WTC11 (cell line): ENCODE data around the gene ACER1. TPM values are rescaled to one million over a fixed set of nuclear protein-coding genes. Genes with fewer than 3 reads are reported as not detected.

Experiments
- ATAC-seq: fragments of 200-7000 bp; cut with Tn5 transposase; 2 replicates; pipeline ENCODE4 v1.10.0; 2021; ENCODE audit warnings: mild to moderate bottlenecking, moderate library complexity
- CTCF ChIA-PET: fragments of 300-600 bp; sonication (Branson Sonifier 250); formaldehyde crosslinking; loops from one replicate; lab custom pipeline; 2021; ENCODE audit warnings: antibody characterized with exemption; lab: Charles Lee
- POLR2A ChIA-PET: fragments of 350-600 bp; sonication (Branson Sonifier 250); formaldehyde crosslinking; loops from one replicate; lab custom pipeline; 2021; ENCODE audit warnings: antibody characterized with exemption; lab: Charles Lee
- DNase-seq: peaks from one replicate; pipeline ENCODE4 v3.0.0; 2021; ENCODE audit warnings: low spot score
- H3K27ac Mint-ChIP-seq: 2 replicates; pipeline ENCODE4 v1.8.0; 2021; ENCODE audit warnings: mixed read lengths
- H3K27me3 Mint-ChIP-seq: 2 replicates; pipeline ENCODE4 v1.8.0; 2021; ENCODE audit warnings: low read depth, mild to moderate bottlenecking, moderate library complexity, mixed read lengths
- H3K36me3 Mint-ChIP-seq: 2 replicates; pipeline ENCODE4 v1.8.0; 2021; ENCODE audit warnings: mixed read lengths
- H3K4me1 Mint-ChIP-seq: 2 replicates; pipeline ENCODE4 v1.8.0; 2022; ENCODE audit warnings: mixed read lengths
- H3K4me3 Mint-ChIP-seq: 2 replicates; pipeline ENCODE4 v1.8.0; 2021; ENCODE audit warnings: mild to moderate bottlenecking, moderate library complexity, mixed read lengths
- H3K9me3 Mint-ChIP-seq: 2 replicates; pipeline ENCODE4 v1.8.0; 2021; ENCODE audit warnings: mixed read lengths
- AR ChIP-seq: fragments of 250-450 bp; sonication (Bioruptor Pico); IDR thresholded peaks from 2 replicates; pipeline ENCODE4 v1.9.0; 2021; ENCODE audit warnings: mild to moderate bottlenecking
- ATF1 ChIP-seq: sonication (generic); formaldehyde crosslinking; IDR thresholded peaks from 2 replicates; pipeline ENCODE4 v1.8.1; 2023; ENCODE audit warnings: mild to moderate bottlenecking, moderate library complexity, missing genetic modification reagents
- CREM ChIP-seq: sonication (generic); formaldehyde crosslinking; IDR thresholded peaks from 2 replicates; pipeline ENCODE4 v1.8.1; 2022; ENCODE audit warnings: mild to moderate bottlenecking, missing genetic modification reagents, moderate library complexity
- ETV6 ChIP-seq: sonication (generic); formaldehyde crosslinking; IDR thresholded peaks from 2 replicates; pipeline ENCODE4 v1.8.1; 2022; ENCODE audit warnings: mild to moderate bottlenecking, missing genetic modification reagents
- HMGXB4 ChIP-seq: sonication (generic); formaldehyde crosslinking; IDR thresholded peaks from 2 replicates; pipeline ENCODE4 v1.8.1; 2023; ENCODE audit warnings: mild to moderate bottlenecking, moderate library complexity, missing genetic modification reagents
- IRF2 ChIP-seq: sonication (generic); formaldehyde crosslinking; IDR thresholded peaks from 2 replicates; pipeline ENCODE4 v1.8.0; 2022; ENCODE audit warnings: low read depth, missing genetic modification reagents, borderline replicate concordance
- KAT7 ChIP-seq: sonication (generic); formaldehyde crosslinking; IDR thresholded peaks from 2 replicates; pipeline ENCODE4 v1.8.1; 2023; ENCODE audit warnings: missing genetic modification reagents, mild to moderate bottlenecking, borderline replicate concordance
- MAX ChIP-seq: sonication (generic); formaldehyde crosslinking; IDR thresholded peaks from 2 replicates; pipeline ENCODE4 v1.8.0; 2022; ENCODE audit warnings: mild to moderate bottlenecking, missing genetic modification reagents
- NFYB ChIP-seq: sonication (generic); formaldehyde crosslinking; conservative IDR thresholded peaks from 2 replicates; pipeline ENCODE4 v1.8.0; 2022; ENCODE audit warnings: low read depth, missing genetic modification reagents
- NR2C2 ChIP-seq: sonication (generic); formaldehyde crosslinking; IDR thresholded peaks from 2 replicates; pipeline ENCODE4 v1.8.0; 2022; ENCODE audit warnings: mild to moderate bottlenecking, missing genetic modification reagents
- TCF7 ChIP-seq: sonication (generic); formaldehyde crosslinking; IDR thresholded peaks from 2 replicates; pipeline ENCODE4 v1.8.0; 2022; ENCODE audit warnings: mild to moderate bottlenecking, low read depth, missing genetic modification reagents, moderate library complexity
- TP53 ChIP-seq: sonication (generic); formaldehyde crosslinking; IDR thresholded peaks from 2 replicates; pipeline ENCODE4 v1.8.1; 2023; ENCODE audit warnings: mild to moderate bottlenecking, missing genetic modification reagents
- ZBTB43 ChIP-seq: sonication (generic); formaldehyde crosslinking; IDR thresholded peaks from 2 replicates; pipeline ENCODE4 v1.8.1; 2023; ENCODE audit warnings: mild to moderate bottlenecking, missing genetic modification reagents
- ZNF263 ChIP-seq: sonication (generic); formaldehyde crosslinking; IDR thresholded peaks from 2 replicates; pipeline ENCODE4 v1.8.1; 2022; ENCODE audit warnings: low read depth, mild to moderate bottlenecking, moderate library complexity, missing genetic modification reagents
- ZNF317 ChIP-seq: sonication (generic); formaldehyde crosslinking; IDR thresholded peaks from 2 replicates; pipeline ENCODE4 v1.8.1; 2023; ENCODE audit warnings: low read depth, mild to moderate bottlenecking, moderate library complexity, missing genetic modification reagents, borderline replicate concordance
- total RNA-seq: library from RNA; stranded (reverse); gene quantifications from 3 replicates; pipeline ENCODE4 v1.2.3, GENCODE V29; 2021
- TF ChIP-seq, protein P1 (sequence below): fragments of 250-450 bp; sonication (Bioruptor Pico); IDR thresholded peaks from 2 replicates; pipeline ENCODE4 v1.9.0; 2021; ENCODE audit warnings: mild to moderate bottlenecking
- TF ChIP-seq, protein P2 (sequence below): sonication (generic); formaldehyde crosslinking; IDR thresholded peaks from 2 replicates; pipeline ENCODE4 v1.8.1; 2022; ENCODE audit warnings: low read depth, missing genetic modification reagents, borderline replicate concordance
- TF ChIP-seq, protein P3 (sequence below): fragments of 250-450 bp; sonication (Bioruptor Pico); IDR thresholded peaks from 2 replicates; pipeline ENCODE4 v1.8.0; 2021; ENCODE audit warnings: mild to moderate bottlenecking
- TF ChIP-seq, protein P4 (sequence below): sonication (generic); formaldehyde crosslinking; IDR thresholded peaks from 2 replicates; pipeline ENCODE4 v1.8.0; 2022; ENCODE audit warnings: mild to moderate bottlenecking, missing genetic modification reagents
- TF ChIP-seq, protein P5 (sequence below): sonication (generic); formaldehyde crosslinking; IDR thresholded peaks from 2 replicates; pipeline ENCODE4 v1.8.0; 2023; ENCODE audit warnings: mild to moderate bottlenecking, missing genetic modification reagents

ACER1 gene
- total RNA-seq, 1 experiment from 2014 or later: not detected

DNA sequence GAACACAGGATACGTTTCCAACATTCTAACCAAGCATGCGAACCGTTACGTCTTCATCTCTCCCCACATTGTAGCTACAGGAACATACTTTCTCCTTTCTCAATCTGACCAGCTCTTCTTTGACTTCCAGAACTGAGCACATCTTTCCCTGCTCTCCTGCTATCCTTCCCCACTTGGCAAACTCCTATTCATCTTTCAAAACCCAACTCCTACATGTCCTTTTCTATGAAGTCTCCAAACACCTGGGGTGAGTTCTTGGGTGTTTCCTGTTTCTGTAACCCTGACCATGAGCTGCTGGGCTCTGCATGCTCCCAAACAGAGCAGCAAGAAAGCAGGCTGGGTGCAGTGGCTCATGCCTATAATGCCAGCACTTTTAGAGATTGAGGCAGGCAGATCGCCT, 6.6 kb downstream of the ACER1 start:
- Mint-ChIP-seq H3K36me3 (peaks cover 5% of the 10 kb centered on the region; the same call in 1 of the 2 replicates), H3K9me3 (peaks cover 23% of the 10 kb centered on the region), H3K4me1 (no peaks in the 10 kb centered on the region), H3K4me3 (no peak overlapping the region), H3K27ac (no peak overlapping the region), H3K27me3 (peaks cover 10% of the 10 kb centered on the region)
- ChIA-PET CTCF (interaction anchor here (0.6 to 2.2 kb wide), 2 partner anchors 10 to 14 kb away, joined by 3 to 8 read pairs; no protein-coding TSS in a partner anchor), POLR2A (no interaction called here)
- ATAC-seq: no peak
- no peak for DNase-seq
- no peak for TF ChIP-seq ETV6
- TF ChIP-seq NR2C2 (CRISPR knock-in tag): no peak
- no peak for TF ChIP-seq TCF7 (CRISPR knock-in tag)
- no peak for TF ChIP-seq NFYB (CRISPR knock-in tag)
- TF ChIP-seq TP53 (CRISPR knock-in tag): no peak
- no peak for TF ChIP-seq ZBTB43 (CRISPR knock-in tag)

GRCh38 chr19:6325614-6326013, 7.8 kb downstream of the ACER1 start:
- Mint-ChIP-seq H3K27ac (no peak overlapping the region), H3K4me3 (no peak overlapping the region), H3K27me3 (peaks cover 14% of the 10 kb centered on the region), H3K4me1 (no peaks in the 10 kb centered on the region), H3K36me3 (peaks cover 5% of the 10 kb centered on the region; the same call in 1 of the 2 replicates), H3K9me3 (peaks cover 26% of the 10 kb centered on the region)
- ChIA-PET CTCF (interaction anchor here (0.7 kb wide), 1 partner anchor 639 kb away, joined by 3 read pairs; no protein-coding TSS in a partner anchor), POLR2A (no interaction called here)
- ATAC-seq: no peak
- no peak for DNase-seq
- TF ChIP-seq ATF1 (no peak), ZNF317 (CRISPR knock-in tag) (no peak), IRF2 (CRISPR knock-in tag) (no peak), CREM (CRISPR knock-in tag) (no peak), AR (no peak), HMGXB4 (CRISPR knock-in tag) (no peak), KAT7 (no peak), MAX (CRISPR knock-in tag) (no peak), ZNF263 (CRISPR knock-in tag) (no peak), ETV6 (no peak)
- TF ChIP-seq, protein P1, sequence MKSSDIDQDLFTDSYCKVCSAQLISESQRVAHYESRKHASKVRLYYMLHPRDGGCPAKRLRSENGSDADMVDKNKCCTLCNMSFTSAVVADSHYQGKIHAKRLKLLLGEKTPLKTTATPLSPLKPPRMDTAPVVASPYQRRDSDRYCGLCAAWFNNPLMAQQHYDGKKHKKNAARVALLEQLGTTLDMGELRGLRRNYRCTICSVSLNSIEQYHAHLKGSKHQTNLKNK: no peak
- TF ChIP-seq, protein P2, sequence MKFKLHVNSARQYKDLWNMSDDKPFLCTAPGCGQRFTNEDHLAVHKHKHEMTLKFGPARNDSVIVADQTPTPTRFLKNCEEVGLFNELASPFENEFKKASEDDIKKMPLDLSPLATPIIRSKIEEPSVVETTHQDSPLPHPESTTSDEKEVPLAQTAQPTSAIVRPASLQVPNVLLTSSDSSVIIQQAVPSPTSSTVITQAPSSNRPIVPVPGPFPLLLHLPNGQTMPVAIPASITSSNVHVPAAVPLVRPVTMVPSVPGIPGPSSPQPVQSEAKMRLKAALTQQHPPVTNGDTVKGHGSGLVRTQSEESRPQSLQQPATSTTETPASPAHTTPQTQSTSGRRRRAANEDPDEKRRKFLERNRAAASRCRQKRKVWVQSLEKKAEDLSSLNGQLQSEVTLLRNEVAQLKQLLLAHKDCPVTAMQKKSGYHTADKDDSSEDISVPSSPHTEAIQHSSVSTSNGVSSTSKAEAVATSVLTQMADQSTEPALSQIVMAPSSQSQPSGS (CRISPR knock-in tag): no peak
- TF ChIP-seq, protein P3, sequence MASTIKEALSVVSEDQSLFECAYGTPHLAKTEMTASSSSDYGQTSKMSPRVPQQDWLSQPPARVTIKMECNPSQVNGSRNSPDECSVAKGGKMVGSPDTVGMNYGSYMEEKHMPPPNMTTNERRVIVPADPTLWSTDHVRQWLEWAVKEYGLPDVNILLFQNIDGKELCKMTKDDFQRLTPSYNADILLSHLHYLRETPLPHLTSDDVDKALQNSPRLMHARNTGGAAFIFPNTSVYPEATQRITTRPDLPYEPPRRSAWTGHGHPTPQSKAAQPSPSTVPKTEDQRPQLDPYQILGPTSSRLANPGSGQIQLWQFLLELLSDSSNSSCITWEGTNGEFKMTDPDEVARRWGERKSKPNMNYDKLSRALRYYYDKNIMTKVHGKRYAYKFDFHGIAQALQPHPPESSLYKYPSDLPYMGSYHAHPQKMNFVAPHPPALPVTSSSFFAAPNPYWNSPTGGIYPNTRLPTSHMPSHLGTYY (CRISPR knock-in tag): no peak
- TF ChIP-seq, protein P4, sequence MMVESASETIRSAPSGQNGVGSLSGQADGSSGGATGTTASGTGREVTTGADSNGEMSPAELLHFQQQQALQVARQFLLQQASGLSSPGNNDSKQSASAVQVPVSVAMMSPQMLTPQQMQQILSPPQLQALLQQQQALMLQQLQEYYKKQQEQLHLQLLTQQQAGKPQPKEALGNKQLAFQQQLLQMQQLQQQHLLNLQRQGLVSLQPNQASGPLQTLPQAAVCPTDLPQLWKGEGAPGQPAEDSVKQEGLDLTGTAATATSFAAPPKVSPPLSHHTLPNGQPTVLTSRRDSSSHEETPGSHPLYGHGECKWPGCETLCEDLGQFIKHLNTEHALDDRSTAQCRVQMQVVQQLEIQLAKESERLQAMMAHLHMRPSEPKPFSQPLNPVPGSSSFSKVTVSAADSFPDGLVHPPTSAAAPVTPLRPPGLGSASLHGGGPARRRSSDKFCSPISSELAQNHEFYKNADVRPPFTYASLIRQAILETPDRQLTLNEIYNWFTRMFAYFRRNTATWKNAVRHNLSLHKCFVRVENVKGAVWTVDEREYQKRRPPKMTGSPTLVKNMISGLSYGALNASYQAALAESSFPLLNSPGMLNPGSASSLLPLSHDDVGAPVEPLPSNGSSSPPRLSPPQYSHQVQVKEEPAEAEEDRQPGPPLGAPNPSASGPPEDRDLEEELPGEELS (CRISPR knock-in tag): no peak
- TF ChIP-seq, protein P5, sequence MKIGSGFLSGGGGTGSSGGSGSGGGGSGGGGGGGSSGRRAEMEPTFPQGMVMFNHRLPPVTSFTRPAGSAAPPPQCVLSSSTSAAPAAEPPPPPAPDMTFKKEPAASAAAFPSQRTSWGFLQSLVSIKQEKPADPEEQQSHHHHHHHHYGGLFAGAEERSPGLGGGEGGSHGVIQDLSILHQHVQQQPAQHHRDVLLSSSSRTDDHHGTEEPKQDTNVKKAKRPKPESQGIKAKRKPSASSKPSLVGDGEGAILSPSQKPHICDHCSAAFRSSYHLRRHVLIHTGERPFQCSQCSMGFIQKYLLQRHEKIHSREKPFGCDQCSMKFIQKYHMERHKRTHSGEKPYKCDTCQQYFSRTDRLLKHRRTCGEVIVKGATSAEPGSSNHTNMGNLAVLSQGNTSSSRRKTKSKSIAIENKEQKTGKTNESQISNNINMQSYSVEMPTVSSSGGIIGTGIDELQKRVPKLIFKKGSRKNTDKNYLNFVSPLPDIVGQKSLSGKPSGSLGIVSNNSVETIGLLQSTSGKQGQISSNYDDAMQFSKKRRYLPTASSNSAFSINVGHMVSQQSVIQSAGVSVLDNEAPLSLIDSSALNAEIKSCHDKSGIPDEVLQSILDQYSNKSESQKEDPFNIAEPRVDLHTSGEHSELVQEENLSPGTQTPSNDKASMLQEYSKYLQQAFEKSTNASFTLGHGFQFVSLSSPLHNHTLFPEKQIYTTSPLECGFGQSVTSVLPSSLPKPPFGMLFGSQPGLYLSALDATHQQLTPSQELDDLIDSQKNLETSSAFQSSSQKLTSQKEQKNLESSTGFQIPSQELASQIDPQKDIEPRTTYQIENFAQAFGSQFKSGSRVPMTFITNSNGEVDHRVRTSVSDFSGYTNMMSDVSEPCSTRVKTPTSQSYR (CRISPR knock-in tag): no peak
